Activated B cell treated with CpG ODN at 0.5 μM for 24 hours (primary cell): ENCODE measurements around the gene CIDEB. TPM values are rescaled to one million over a fixed set of nuclear protein-coding genes. Genes with fewer than 3 reads are reported as not detected.

Source experiments
- ATAC-seq: fragments of 200-7000 bp; cut with Tn5 transposase; one replicate; pipeline ENCODE4 v1.10.0; 2021; ENCODE audit warnings: low read depth, mild to moderate bottlenecking, moderate library complexity
- CTCF ChIA-PET: fragments of 350-600 bp; sonication (Branson Sonifier 250); formaldehyde crosslinking; loops from one replicate; lab custom pipeline; 2021; ENCODE audit warnings: antibody characterized with exemption; lab: Charles Lee
- POLR2A ChIA-PET: fragments of 350-600 bp; sonication (Branson Sonifier 250); formaldehyde crosslinking; loops from one replicate; lab custom pipeline; 2021; ENCODE audit warnings: antibody characterized with exemption; lab: Charles Lee
- DNase-seq: peaks from one replicate; pipeline ENCODE4 v3.0.0; 2022
- H3K27ac Mint-ChIP-seq: one replicate; pipeline ENCODE4 v1.8.0; 2020; ENCODE audit warnings: mixed read lengths
- H3K27me3 Mint-ChIP-seq: one replicate; pipeline ENCODE4 v1.8.0; 2021; ENCODE audit warnings: mixed read lengths
- H3K36me3 Mint-ChIP-seq: one replicate; pipeline ENCODE4 v1.8.0; 2021; ENCODE audit warnings: low read depth, mixed read lengths
- H3K4me1 Mint-ChIP-seq: one replicate; pipeline ENCODE4 v1.8.0; 2021; ENCODE audit warnings: mixed read lengths
- H3K4me3 Mint-ChIP-seq: one replicate; pipeline ENCODE4 v1.8.0; 2020; ENCODE audit warnings: mild to moderate bottlenecking, mixed read lengths
- H3K9me3 Mint-ChIP-seq: one replicate; pipeline ENCODE4 v1.8.0; 2020; ENCODE audit warnings: mixed read lengths
- CTCF ChIP-seq: fragments of 200-600 bp; IDR thresholded peaks from one replicate; pipeline ENCODE4 v1.8.0; 2022; ENCODE audit warnings: antibody characterized with exemption, mild to moderate bottlenecking
- intact Hi-C: fragments of 100-400 bp; cut with micrococcal nuclease; formaldehyde crosslinking; loops from one replicate; pipeline ENCODE4 v1.15.1; 2024
- total RNA-seq: library from RNA; stranded (reverse); gene quantifications from 2 replicates; pipeline ENCODE4 v1.2.3, GENCODE V29; 2022

Gene CIDEB
- total RNA-seq, 1 donor from 2014 or later, result 9.2 TPM

DNA sequence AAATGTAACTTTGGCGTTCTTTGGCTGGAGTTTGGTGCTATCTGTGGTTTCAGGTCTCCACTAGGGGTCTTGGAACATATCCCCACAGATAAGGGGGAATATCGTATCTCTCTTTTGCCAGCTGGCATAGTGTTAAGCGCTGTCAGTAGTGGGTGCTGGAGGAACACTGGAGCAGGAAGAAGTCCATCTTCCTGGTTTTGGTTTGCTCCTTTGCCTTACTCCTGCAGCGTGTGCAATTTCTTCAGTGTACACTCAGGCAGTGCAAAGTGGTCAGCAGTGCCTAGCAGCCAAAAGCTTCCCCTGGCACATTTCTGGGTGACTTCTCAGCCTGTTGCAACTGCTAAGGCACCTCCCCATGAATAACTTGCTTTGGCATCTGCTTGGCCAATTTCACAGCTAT is 43.7 kb upstream of the CIDEB start:
- no peak for ATAC-seq
- DNase-seq, result no peak
- ChIA-PET CTCF (interaction anchor here (1.1 to 1.9 kb wide), 2 partner anchors 14 to 80 kb away, joined by 3 to 6 read pairs; no protein-coding TSS in a partner anchor), POLR2A (no interaction called here)
- peaks cover 38% of the 10 kb centered on the region for H3K27me3 Mint-ChIP-seq
- H3K4me1 Mint-ChIP-seq, result no peaks in the 10 kb centered on the region
- no peaks in the 10 kb centered on the region for H3K9me3 Mint-ChIP-seq
- no peak overlapping the region for H3K4me3 Mint-ChIP-seq
- intact Hi-C loops, result no loop called here
- no peak for TF ChIP-seq CTCF
- no peak overlapping the region for H3K27ac Mint-ChIP-seq
- no peaks in the 10 kb centered on the region for H3K36me3 Mint-ChIP-seq

DNA sequence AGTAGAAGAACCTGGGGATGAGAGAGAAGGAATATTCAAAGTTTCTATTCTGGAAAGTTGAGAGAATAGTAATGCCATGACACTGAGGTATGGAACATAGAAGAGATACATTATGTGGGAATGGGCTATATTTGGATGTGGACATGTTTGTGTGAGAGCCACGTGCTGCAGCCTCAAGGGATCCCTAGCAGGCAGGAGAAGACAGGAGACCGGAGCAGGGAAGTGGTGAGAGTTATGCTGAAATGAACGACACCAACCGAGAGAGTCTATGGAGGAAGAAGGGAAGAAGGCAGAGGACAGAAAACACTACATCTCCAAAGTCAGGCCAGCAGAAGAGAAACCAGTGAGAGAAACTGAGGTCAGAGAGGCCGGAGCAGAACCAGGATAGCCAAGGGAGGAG is 42.0 kb upstream of the CIDEB start:
- no peaks in the 10 kb centered on the region for H3K9me3 Mint-ChIP-seq
- CTCF ChIA-PET, result interaction anchor here (0.6 to 1.1 kb wide), 3 partner anchors 16 to 88 kb away, joined by 3 to 4 read pairs (median 3); no protein-coding TSS in a partner anchor
- H3K36me3 Mint-ChIP-seq, result no peaks in the 10 kb centered on the region

DNA sequence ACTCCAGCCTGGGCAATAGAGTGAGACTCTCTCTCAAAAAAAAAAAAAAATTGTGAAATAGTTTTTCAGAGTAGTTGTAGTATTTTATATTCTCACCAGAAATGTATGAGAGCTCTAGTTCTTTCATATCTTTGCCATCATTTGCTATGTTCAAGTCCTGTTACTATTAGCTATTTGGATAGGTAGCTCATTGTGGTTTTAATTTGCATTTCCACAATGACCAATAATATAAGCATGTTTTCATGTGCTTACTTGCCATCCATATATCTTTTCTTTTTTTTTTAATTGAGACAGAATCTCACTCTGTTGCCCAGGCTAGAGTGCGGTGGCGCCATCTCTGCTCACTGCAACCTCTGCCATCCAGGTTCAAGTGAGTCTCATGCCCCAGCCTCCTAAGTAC is 40.4 kb upstream of the CIDEB start:
- no peaks in the 10 kb centered on the region for H3K36me3 Mint-ChIP-seq
- no peak overlapping the region for H3K4me3 Mint-ChIP-seq
- no peaks in the 10 kb centered on the region for H3K4me1 Mint-ChIP-seq
- no peak for TF ChIP-seq CTCF
- intact Hi-C loops, result no loop called here
- CTCF ChIA-PET, result interaction anchor here (0.6 to 4.9 kb wide), 2 partner anchors 14 to 105 kb away, joined by 4 to 22 read pairs; partner anchors contain the start of gene ADCY4
- H3K27ac Mint-ChIP-seq, result no peak overlapping the region
- H3K9me3 Mint-ChIP-seq, result no peaks in the 10 kb centered on the region
- peaks cover 41% of the 10 kb centered on the region for H3K27me3 Mint-ChIP-seq
- POLR2A ChIA-PET, result interaction anchor here (0.6 to 1.8 kb wide), 2 partner anchors 83 to 367 kb away, joined by 4 read pairs; no protein-coding TSS in a partner anchor
- no peak for ATAC-seq
- DNase-seq, result no peak

More for the DNA sequence above, 42.0 kb upstream of the CIDEB start:
- Mint-ChIP-seq H3K4me1 (no peaks in the 10 kb centered on the region), H3K4me3 (no peak overlapping the region), H3K27ac (no peak overlapping the region), H3K27me3 (peaks cover 43% of the 10 kb centered on the region)
- intact Hi-C loops, result no loop called here
- POLR2A ChIA-PET, result no interaction called here
- DNase-seq, result no peak
- no peak for ATAC-seq
- no peak for TF ChIP-seq CTCF

DNA sequence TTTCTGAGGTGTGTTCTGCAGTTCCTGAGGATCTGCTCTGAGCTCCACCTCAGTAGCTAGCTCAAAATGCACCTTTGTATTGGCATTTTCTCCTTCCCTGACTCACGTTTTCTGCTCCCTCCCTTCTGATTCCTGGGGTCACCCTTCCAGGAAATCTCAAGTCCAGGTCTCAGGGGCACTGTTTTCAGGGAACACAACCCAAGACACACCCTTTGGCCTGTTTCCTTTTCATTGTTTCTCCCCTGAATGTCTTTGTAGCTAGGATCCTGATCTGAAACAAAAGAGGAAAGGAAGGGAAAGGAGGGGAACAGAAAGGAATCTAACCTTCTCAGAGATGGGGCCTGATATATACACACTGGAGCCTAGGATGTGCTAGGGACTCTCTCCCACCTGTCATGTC is 39.4 kb upstream of the CIDEB start:
- peaks cover 36% of the 10 kb centered on the region for H3K27me3 Mint-ChIP-seq
- H3K27ac Mint-ChIP-seq, result no peak overlapping the region
- DNase-seq, result no peak
- no peak for ATAC-seq
- ChIA-PET POLR2A (interaction anchor here (1.8 kb wide), 1 partner anchor 84 kb away, joined by 4 read pairs; no protein-coding TSS in a partner anchor), CTCF (interaction anchor here (1.9 to 4.9 kb wide), 2 partner anchors 13 to 84 kb away, joined by 4 to 22 read pairs; partner anchors contain the start of gene ADCY4)
- no peaks in the 10 kb centered on the region for H3K9me3 Mint-ChIP-seq
- no peaks in the 10 kb centered on the region for H3K36me3 Mint-ChIP-seq
- no peak for TF ChIP-seq CTCF
- H3K4me3 Mint-ChIP-seq, result no peak overlapping the region
- no peaks in the 10 kb centered on the region for H3K4me1 Mint-ChIP-seq
- intact Hi-C loops, result no loop called here

GRCh38 chr14:24343795-24344660 is 36.3 kb upstream of the CIDEB start:
- ATAC-seq (no peak), DNase-seq (no peak)
- TF ChIP-seq CTCF, result no peak
- Mint-ChIP-seq H3K9me3 (no peaks in the 10 kb centered on the region), H3K27me3 (peaks cover 20% of the 10 kb centered on the region), H3K27ac (no peak overlapping the region), H3K4me1 (peaks cover 8% of the 10 kb centered on the region), H3K4me3 (no peak overlapping the region), H3K36me3 (peaks cover 3% of the 10 kb centered on the region)
- POLR2A ChIA-PET, result no interaction called here
- intact Hi-C loops, result no loop called here
- CTCF ChIA-PET, result interaction anchor here (4.9 kb wide), 1 partner anchor 10 kb away, joined by 22 read pairs; the partner anchor contains the start of gene ADCY4
